Mucosa of descending colon (tissue), 3 donors: Measurements from ENCODE around the gene SST. TPM values are rescaled to one million over a fixed set of nuclear protein-coding genes. Genes with fewer than 3 reads are reported as not detected.

Experiments
- ATAC-seq: fragments of 200-7000 bp; cut with Tn5 transposase; one replicate; pipeline ENCODE4 v1.9.1; 2020; ENCODE audit warnings: mild to moderate bottlenecking, moderate library complexity
- DNase-seq, 3 donors: peaks; one replicate each; pipeline ENCODE4 v3.0.0-alpha.2; 2020
- H3K36me3 ChIP-seq: fragments of 200-600 bp; one replicate; pipeline ENCODE4 v1.8.0; 2021; ENCODE audit warnings: low read depth, mild to moderate bottlenecking
- H3K4me1 ChIP-seq: fragments of 200-600 bp; one replicate; pipeline ENCODE4 v1.8.0; 2021; ENCODE audit warnings: low read depth, mild to moderate bottlenecking
- H3K4me3 ChIP-seq: fragments of 200-600 bp; one replicate; pipeline ENCODE4 v1.8.0; 2021; ENCODE audit warnings: mild to moderate bottlenecking
- H3K9me3 ChIP-seq: fragments of 200-600 bp; one replicate; pipeline ENCODE4 v1.8.0; 2021; ENCODE audit warnings: mild to moderate bottlenecking
- CTCF ChIP-seq: fragments of 200-600 bp; IDR thresholded peaks from one replicate; pipeline ENCODE4 v1.8.0; 2022; ENCODE audit warnings: antibody characterized with exemption, mild to moderate bottlenecking
- intact Hi-C, 2 donors: fragments of 100-400 bp; cut with DNase I in 1 of 2; cut with micrococcal nuclease in 1 of 2; formaldehyde crosslinking; loops; one replicate each; pipeline versions ENCODE4 v1.11.0 to v1.11.1; 2022; cut with DNase I, micrococcal nuclease
- total RNA-seq, 3 donors: library from RNA; stranded (reverse); fragmentation: NEBNext Ultra II Directional in 2 of 3; extraction: Animal tissue kit (Norgen Biotek cat#: 25700) in 2 of 3; gene quantifications; one replicate each; pipeline versions ENCODE4 v1.2.1 to v1.2.4, GENCODE V29; 2021 to 2023
- donor health status: DM: no; HTN: no; CAD: no; lungs with moderate emphysema.
- donor health status: DM: no; HTN: no; CAD: no.
- donor health status: DM: no; HTN: yes; CAD: no.

Gene SST
- total RNA-seq, 3 donors from 2014 or later, result 7.2 to 29.5 (median 23.8) TPM

GRCh38 chr3:187714404-187714979, 44.3 kb upstream of the SST start:
- peak in 2 of 3 donors; percentile 53 to 87 for DNase-seq
- intact Hi-C loops, result no loop called here
- Histone ChIP-seq H3K36me3 (no peaks in the 10 kb centered on the region), H3K4me1 (no peaks in the 10 kb centered on the region), H3K4me3 (no peak overlapping the region), H3K9me3 (no peaks in the 10 kb centered on the region)
- peak; percentile 85 for TF ChIP-seq CTCF
- ATAC-seq, result peak; percentile 96

GRCh38 chr3:187713504-187713903, 43.3 kb upstream of the SST start:
- no peak for TF ChIP-seq CTCF
- no peaks in the 10 kb centered on the region for H3K9me3 ChIP-seq
- no peak overlapping the region for H3K4me3 ChIP-seq
- no peaks in the 10 kb centered on the region for H3K4me1 ChIP-seq
- no peaks in the 10 kb centered on the region for H3K36me3 ChIP-seq
- intact Hi-C loops, result no loop called here
- peak; percentile 55 for ATAC-seq
- DNase-seq, result no peak

GRCh38 chr3:187709155-187709554, 39.0 kb upstream of the SST start:
- no peaks in the 10 kb centered on the region for H3K36me3 ChIP-seq
- H3K4me3 ChIP-seq, result no peak overlapping the region
- DNase-seq (no peak), ATAC-seq (no peak)
- no peak for TF ChIP-seq CTCF
- H3K9me3 ChIP-seq, result no peaks in the 10 kb centered on the region
- intact Hi-C loops, result no loop called here
- H3K4me1 ChIP-seq, result no peaks in the 10 kb centered on the region

GRCh38 chr3:187708696-187709095, 38.5 kb upstream of the SST start:
- no peak for ATAC-seq
- TF ChIP-seq CTCF, result no peak

GRCh38 chr3:187706971-187707370, 36.8 kb upstream of the SST start:
- intact Hi-C loops, result no loop called here
- Histone ChIP-seq H3K4me1 (no peaks in the 10 kb centered on the region), H3K4me3 (no peak overlapping the region), H3K9me3 (no peaks in the 10 kb centered on the region), H3K36me3 (no peaks in the 10 kb centered on the region)
- no peak for ATAC-seq
- peak in 1 of 3 donors; percentile 36 for DNase-seq
- TF ChIP-seq CTCF, result no peak

More at GRCh38 chr3:187708696-187709095, 38.5 kb upstream of the SST start:
- intact Hi-C loops, result no loop called here
- Histone ChIP-seq H3K4me1 (no peaks in the 10 kb centered on the region), H3K9me3 (no peaks in the 10 kb centered on the region), H3K36me3 (no peaks in the 10 kb centered on the region), H3K4me3 (no peak overlapping the region)
- DNase-seq, result no peak

GRCh38 chr3:187705164-187705563, 35.0 kb upstream of the SST start:
- Histone ChIP-seq H3K36me3 (no peaks in the 10 kb centered on the region), H3K4me3 (no peak overlapping the region), H3K9me3 (no peaks in the 10 kb centered on the region), H3K4me1 (no peaks in the 10 kb centered on the region)
- intact Hi-C loops, result no loop called here
- DNase-seq (no peak), ATAC-seq (no peak)
- TF ChIP-seq CTCF, result no peak
